Ovary (tissue), 3 donors: ENCODE results near the gene CTSW.

Experiments used
- EP300 ChIP-seq: sonication (generic); formaldehyde crosslinking; IDR thresholded peaks from one replicate; pipeline ENCODE4 v1.6.1; 2017; ENCODE audit warnings: antibody characterized with exemption
- TF ChIP-seq, protein P1 (sequence below), 3 donors: fragments of 450-650 bp in 2 of 3; fragments of 200-600 bp in 1 of 3; IDR thresholded peaks; one replicate each; pipeline versions ENCODE4 v1.5.1 to v1.8.0; 2016 to 2022; ENCODE audit warnings: antibody characterized with exemption in 3 of 3, mild to moderate bottlenecking in 1 of 3
- donor health status: DM: no; HTN: no; CAD: no.

- TF ChIP-seq, protein P1, sequence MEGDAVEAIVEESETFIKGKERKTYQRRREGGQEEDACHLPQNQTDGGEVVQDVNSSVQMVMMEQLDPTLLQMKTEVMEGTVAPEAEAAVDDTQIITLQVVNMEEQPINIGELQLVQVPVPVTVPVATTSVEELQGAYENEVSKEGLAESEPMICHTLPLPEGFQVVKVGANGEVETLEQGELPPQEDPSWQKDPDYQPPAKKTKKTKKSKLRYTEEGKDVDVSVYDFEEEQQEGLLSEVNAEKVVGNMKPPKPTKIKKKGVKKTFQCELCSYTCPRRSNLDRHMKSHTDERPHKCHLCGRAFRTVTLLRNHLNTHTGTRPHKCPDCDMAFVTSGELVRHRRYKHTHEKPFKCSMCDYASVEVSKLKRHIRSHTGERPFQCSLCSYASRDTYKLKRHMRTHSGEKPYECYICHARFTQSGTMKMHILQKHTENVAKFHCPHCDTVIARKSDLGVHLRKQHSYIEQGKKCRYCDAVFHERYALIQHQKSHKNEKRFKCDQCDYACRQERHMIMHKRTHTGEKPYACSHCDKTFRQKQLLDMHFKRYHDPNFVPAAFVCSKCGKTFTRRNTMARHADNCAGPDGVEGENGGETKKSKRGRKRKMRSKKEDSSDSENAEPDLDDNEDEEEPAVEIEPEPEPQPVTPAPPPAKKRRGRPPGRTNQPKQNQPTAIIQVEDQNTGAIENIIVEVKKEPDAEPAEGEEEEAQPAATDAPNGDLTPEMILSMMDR (IDR thresholded peaks at IDR 0.05): no peak
- TF ChIP-seq EP300: no peak
These were observed 35.3 kb upstream of the CTSW start for GRCh38 chr11:65844231-65844872.
